GM23338 (cell line): ENCODE results near the gene RGS17. TPM values are rescaled to one million over a fixed set of nuclear protein-coding genes. Genes with fewer than 3 reads are reported as not detected.

Experiments
- ATAC-seq: fragments of 200-7000 bp; cut with Tn5 transposase; 3 replicates; pipeline ENCODE4 v1.9.1; 2020
- DNase-seq: peaks from one replicate; pipeline ENCODE4 v3.0.0-alpha.2; 2015; ENCODE audit warnings: low spot score
- H2AFZ ChIP-seq: fragments of 200-600 bp; sonication (generic); 2 replicates; pipeline ENCODE4 v1.8.0; 2016; ENCODE audit warnings: antibody characterized with exemption, mild to moderate bottlenecking, moderate library complexity
- H3F3A ChIP-seq: fragments of 200-600 bp; sonication (generic); replicated peaks from 2 replicates; pipeline ENCODE4 v1.8.0; 2017; ENCODE audit warnings: antibody characterized with exemption, mixed run types, low read depth
- H3K27ac ChIP-seq: fragments of 200-600 bp; sonication (generic); 2 replicates; pipeline ENCODE4 v1.6.1; 2016; ENCODE audit warnings: low read depth
- H3K27me3 ChIP-seq: fragments of 200-600 bp; sonication (generic); 2 replicates; pipeline ENCODE4 v1.8.0; 2016; ENCODE audit warnings: mild to moderate bottlenecking, mixed run types, moderate library complexity; ENCODE audit not compliant: insufficient read depth
- H3K36me3 ChIP-seq: fragments of 200-600 bp; sonication (generic); 2 replicates; pipeline ENCODE4 v1.8.0; 2016; ENCODE audit warnings: mild to moderate bottlenecking; ENCODE audit not compliant: insufficient read depth
- H3K4me1 ChIP-seq: fragments of 200-600 bp; sonication (generic); 2 replicates; pipeline ENCODE4 v1.8.0; 2016; ENCODE audit warnings: mild to moderate bottlenecking, moderate library complexity; ENCODE audit not compliant: insufficient read depth
- H3K4me2 ChIP-seq: fragments of 200-600 bp; sonication (generic); 2 replicates; pipeline ENCODE4 v1.7.1; 2017; ENCODE audit warnings: mixed run types
- H3K4me3 ChIP-seq: fragments of 200-600 bp; sonication (generic); 2 replicates; pipeline ENCODE4 v1.6.1; 2016; ENCODE audit warnings: mixed run types
- H3K79me2 ChIP-seq: fragments of 200-600 bp; sonication (generic); replicated peaks from 2 replicates; pipeline ENCODE4 v1.8.0; 2017; ENCODE audit warnings: mild to moderate bottlenecking; ENCODE audit not compliant: insufficient read depth
- H3K9me2 ChIP-seq: fragments of 200-600 bp; sonication (generic); 2 replicates; pipeline ENCODE4 v1.8.0; 2017; ENCODE audit not compliant: insufficient read depth
- H4K20me1 ChIP-seq: fragments of 200-600 bp; sonication (generic); replicated peaks from 2 replicates; pipeline ENCODE4 v1.8.0; 2017; ENCODE audit warnings: mild to moderate bottlenecking; ENCODE audit not compliant: insufficient read depth
- H3K27ac Mint-ChIP-seq: 2 replicates; pipeline ENCODE4 v1.8.0; 2020; ENCODE audit warnings: inconsistent platforms, mild to moderate bottlenecking, moderate library complexity, mixed read lengths
- H3K27me3 Mint-ChIP-seq: 3 replicates; pipeline ENCODE4 v1.8.0; 2022; ENCODE audit warnings: low read depth, mild to moderate bottlenecking, moderate library complexity, mixed read lengths, inconsistent platforms; ENCODE audit not compliant: insufficient read depth, poor library complexity
- H3K36me3 Mint-ChIP-seq: 3 replicates; pipeline ENCODE4 v1.8.0; 2021; ENCODE audit warnings: low read depth, mild to moderate bottlenecking, inconsistent platforms, moderate library complexity, mixed read lengths
- H3K4me1 Mint-ChIP-seq: 3 replicates; pipeline ENCODE4 v1.8.0; 2020; ENCODE audit warnings: mild to moderate bottlenecking, inconsistent platforms, mixed read lengths
- H3K4me3 Mint-ChIP-seq: 3 replicates; pipeline ENCODE4 v1.8.0; 2021; ENCODE audit warnings: moderate library complexity, mild to moderate bottlenecking, inconsistent platforms, mixed read lengths
- H3K9me3 Mint-ChIP-seq: 3 replicates; pipeline ENCODE4 v1.8.0; 2020; ENCODE audit warnings: moderate library complexity, mild to moderate bottlenecking, inconsistent platforms, mixed read lengths
- NANOG ChIP-seq: IDR thresholded peaks from 2 replicates; pipeline ENCODE4 v1.6.1; 2016; ENCODE audit warnings: antibody characterized with exemption, borderline replicate concordance
- ZNF114 ChIP-seq: fragments of 250-450 bp; sonication (Bioruptor Pico); IDR thresholded peaks from 2 replicates; pipeline ENCODE4 v1.5.0; 2020; ENCODE audit warnings: mild to moderate bottlenecking, moderate library complexity
- polyA plus RNA-seq: library from polyadenylated mRNA; unstranded; fragments of >200 nt; fragmentation: Nextera tagmentation; extraction: Ambion mirVana; gene quantifications from 2 replicates; pipeline ENCODE4 v1.2.1, GENCODE V29; 2016
- small RNA-seq: library from RNA; depleted of rRNA; stranded (forward); fragments of <200 nt; gene quantifications from one replicate; pipeline ENCODE3, GENCODE V24; 2014; ENCODE audit warnings: low replicate concordance
- total RNA-seq: library from RNA; depleted of rRNA; stranded (reverse); fragments of >200 nt; shearing (Covaris generic); gene quantifications from 2 replicates; pipeline ENCODE4 v1.2.3, GENCODE V29; 2014; rRNA removed
- TF ChIP-seq, protein P1 (sequence below), 2 experiments: fragments of 200-600 bp in 1 of 2; sonication (generic) in 1 of 2; conservative IDR thresholded peaks; 2 replicates each; pipeline versions ENCODE4 v1.5.1 to v1.6.1; 2016 to 2017; ENCODE audit warnings: antibody characterized with exemption in 2 of 2, low read depth in 2 of 2, mild to moderate bottlenecking in 2 of 2, moderate library complexity in 1 of 2
- TF ChIP-seq, protein P2 (sequence below): IDR thresholded peaks from one replicate; pipeline ENCODE4 v1.6.1; 2018; ENCODE audit warnings: antibody characterized with exemption; ENCODE audit not compliant: unreplicated experiment

Gene RGS17
- total and polyA plus RNA-seq, 2 experiments from 2014 or later = 12.1 to 12.3 TPM

DNA sequence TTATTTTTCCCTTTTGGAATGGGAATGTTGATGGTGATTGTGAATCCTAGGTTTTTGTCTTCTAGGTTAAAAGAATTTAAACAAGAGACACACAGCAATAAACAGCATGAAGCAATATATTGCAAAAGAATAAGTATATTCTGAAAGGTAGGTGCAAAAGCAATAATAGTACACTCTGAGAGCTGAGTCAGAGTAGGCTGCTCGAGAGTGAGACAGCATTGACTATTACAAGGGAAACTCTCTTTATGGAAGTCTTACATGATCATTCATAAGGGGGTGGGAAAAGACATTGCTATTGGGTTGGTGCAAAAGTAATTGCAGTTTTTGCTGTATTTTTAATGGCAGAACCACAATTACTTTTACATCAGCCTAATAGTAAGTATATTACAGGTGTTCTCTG lies 173.3 kb downstream of the RGS17 start:
- TF ChIP-seq, protein P1, sequence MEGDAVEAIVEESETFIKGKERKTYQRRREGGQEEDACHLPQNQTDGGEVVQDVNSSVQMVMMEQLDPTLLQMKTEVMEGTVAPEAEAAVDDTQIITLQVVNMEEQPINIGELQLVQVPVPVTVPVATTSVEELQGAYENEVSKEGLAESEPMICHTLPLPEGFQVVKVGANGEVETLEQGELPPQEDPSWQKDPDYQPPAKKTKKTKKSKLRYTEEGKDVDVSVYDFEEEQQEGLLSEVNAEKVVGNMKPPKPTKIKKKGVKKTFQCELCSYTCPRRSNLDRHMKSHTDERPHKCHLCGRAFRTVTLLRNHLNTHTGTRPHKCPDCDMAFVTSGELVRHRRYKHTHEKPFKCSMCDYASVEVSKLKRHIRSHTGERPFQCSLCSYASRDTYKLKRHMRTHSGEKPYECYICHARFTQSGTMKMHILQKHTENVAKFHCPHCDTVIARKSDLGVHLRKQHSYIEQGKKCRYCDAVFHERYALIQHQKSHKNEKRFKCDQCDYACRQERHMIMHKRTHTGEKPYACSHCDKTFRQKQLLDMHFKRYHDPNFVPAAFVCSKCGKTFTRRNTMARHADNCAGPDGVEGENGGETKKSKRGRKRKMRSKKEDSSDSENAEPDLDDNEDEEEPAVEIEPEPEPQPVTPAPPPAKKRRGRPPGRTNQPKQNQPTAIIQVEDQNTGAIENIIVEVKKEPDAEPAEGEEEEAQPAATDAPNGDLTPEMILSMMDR (conservative IDR thresholded peaks at IDR 0.05; ENCODE audit: low read depth in 2 of 2) = no peak
- TF ChIP-seq NANOG = no peak
- TF ChIP-seq, protein P2, sequence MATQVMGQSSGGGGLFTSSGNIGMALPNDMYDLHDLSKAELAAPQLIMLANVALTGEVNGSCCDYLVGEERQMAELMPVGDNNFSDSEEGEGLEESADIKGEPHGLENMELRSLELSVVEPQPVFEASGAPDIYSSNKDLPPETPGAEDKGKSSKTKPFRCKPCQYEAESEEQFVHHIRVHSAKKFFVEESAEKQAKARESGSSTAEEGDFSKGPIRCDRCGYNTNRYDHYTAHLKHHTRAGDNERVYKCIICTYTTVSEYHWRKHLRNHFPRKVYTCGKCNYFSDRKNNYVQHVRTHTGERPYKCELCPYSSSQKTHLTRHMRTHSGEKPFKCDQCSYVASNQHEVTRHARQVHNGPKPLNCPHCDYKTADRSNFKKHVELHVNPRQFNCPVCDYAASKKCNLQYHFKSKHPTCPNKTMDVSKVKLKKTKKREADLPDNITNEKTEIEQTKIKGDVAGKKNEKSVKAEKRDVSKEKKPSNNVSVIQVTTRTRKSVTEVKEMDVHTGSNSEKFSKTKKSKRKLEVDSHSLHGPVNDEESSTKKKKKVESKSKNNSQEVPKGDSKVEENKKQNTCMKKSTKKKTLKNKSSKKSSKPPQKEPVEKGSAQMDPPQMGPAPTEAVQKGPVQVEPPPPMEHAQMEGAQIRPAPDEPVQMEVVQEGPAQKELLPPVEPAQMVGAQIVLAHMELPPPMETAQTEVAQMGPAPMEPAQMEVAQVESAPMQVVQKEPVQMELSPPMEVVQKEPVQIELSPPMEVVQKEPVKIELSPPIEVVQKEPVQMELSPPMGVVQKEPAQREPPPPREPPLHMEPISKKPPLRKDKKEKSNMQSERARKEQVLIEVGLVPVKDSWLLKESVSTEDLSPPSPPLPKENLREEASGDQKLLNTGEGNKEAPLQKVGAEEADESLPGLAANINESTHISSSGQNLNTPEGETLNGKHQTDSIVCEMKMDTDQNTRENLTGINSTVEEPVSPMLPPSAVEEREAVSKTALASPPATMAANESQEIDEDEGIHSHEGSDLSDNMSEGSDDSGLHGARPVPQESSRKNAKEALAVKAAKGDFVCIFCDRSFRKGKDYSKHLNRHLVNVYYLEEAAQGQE = no peak
- no peak for TF ChIP-seq ZNF114
- Histone ChIP-seq H3K36me3 (no peaks in the 10 kb centered on the region), H3K27me3 (no peaks in the 10 kb centered on the region), H3F3A (no peaks in the 10 kb centered on the region), H3K4me1 (peaks cover 2% of the 10 kb centered on the region; the same call in 1 of the 2 replicates), H3K79me2 (no peaks in the 10 kb centered on the region), H3K4me2 (no peak overlapping the region), H3K9me2 (no peaks in the 10 kb centered on the region), H4K20me1 (no peaks in the 10 kb centered on the region), H2AFZ (no peak overlapping the region; the same call in 1 of the 2 replicates), H3K27ac (no peak overlapping the region), H3K4me3 (no peak overlapping the region)
- DNase-seq (no peak), ATAC-seq (no peak)
- H3K27me3 Mint-ChIP-seq = no peaks in the 10 kb centered on the region
- H3K36me3 Mint-ChIP-seq = no peaks in the 10 kb centered on the region
- no peaks in the 10 kb centered on the region for H3K9me3 Mint-ChIP-seq
- H3K4me3 Mint-ChIP-seq = no peak overlapping the region
- no peak overlapping the region for H3K27ac Mint-ChIP-seq
- peaks cover 4% of the 10 kb centered on the region for H3K4me1 Mint-ChIP-seq

Small RNA genes within 50 kb of the gene (small RNA-seq; reads per million reads assigned to genes)
- gene AL080276.1 (not detected), gene RNA5SP224 (not detected)

Other genes with a start within 250 kb of the RGS17 start
- gene FBXO5, start 148.2 kb downstream of the RGS17 start, total RNA-seq = 48.1 and 49.6 TPM in 2 replicates
- 41.3 and 51.2 TPM in 2 replicates for gene FBXO5, start 148.2 kb downstream of the RGS17 start, polyA plus RNA-seq
- 17.0 and 20.5 TPM in 2 replicates for gene MTRF1L, start 128.6 kb downstream of the RGS17 start, total RNA-seq
- gene MTRF1L, start 128.6 kb downstream of the RGS17 start, polyA plus RNA-seq = 22.3 and 28.3 TPM in 2 replicates